ENCODE results near the gene DSCAM. TPM values are rescaled to one million over a fixed set of nuclear protein-coding genes. Genes with fewer than 3 reads are reported as not detected.

Gene DSCAM
- total RNA-seq, 1 donor from 2014 or later = not detected

DNA sequence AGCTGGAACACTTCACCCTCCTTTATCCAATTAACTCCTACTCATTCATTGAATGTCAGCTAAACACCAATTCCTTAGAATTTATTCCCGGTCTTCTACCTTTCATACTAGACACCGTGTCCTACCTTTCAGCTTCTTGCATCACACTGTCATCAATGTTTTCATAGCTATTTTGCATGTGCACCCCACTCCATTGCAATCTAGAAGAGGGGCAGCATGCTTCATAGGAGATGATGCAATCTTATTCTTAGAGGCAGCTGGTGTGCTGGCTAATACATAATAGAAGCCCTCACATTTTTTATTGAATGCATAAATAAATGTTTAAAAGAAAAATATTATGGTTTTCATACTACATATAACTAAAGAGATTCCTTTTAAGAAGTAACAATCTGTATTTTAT is 123.6 kb downstream of the DSCAM start:
- intact Hi-C loops (cut with DNase I) = no loop called here
- TF ChIP-seq, protein P1, sequence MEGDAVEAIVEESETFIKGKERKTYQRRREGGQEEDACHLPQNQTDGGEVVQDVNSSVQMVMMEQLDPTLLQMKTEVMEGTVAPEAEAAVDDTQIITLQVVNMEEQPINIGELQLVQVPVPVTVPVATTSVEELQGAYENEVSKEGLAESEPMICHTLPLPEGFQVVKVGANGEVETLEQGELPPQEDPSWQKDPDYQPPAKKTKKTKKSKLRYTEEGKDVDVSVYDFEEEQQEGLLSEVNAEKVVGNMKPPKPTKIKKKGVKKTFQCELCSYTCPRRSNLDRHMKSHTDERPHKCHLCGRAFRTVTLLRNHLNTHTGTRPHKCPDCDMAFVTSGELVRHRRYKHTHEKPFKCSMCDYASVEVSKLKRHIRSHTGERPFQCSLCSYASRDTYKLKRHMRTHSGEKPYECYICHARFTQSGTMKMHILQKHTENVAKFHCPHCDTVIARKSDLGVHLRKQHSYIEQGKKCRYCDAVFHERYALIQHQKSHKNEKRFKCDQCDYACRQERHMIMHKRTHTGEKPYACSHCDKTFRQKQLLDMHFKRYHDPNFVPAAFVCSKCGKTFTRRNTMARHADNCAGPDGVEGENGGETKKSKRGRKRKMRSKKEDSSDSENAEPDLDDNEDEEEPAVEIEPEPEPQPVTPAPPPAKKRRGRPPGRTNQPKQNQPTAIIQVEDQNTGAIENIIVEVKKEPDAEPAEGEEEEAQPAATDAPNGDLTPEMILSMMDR (IDR thresholded peaks at IDR 0.05) = no peak
- Histone ChIP-seq H3K27ac (no peak overlapping the region), H3K27me3 (no peaks in the 10 kb centered on the region), H3K36me3 (no peaks in the 10 kb centered on the region), H3K9me3 (no peaks in the 10 kb centered on the region), H3K4me3 (no peak overlapping the region), H3K4me1 (no peaks in the 10 kb centered on the region)
- no peak for DNase-seq (ENCODE audit: low spot score in 2 of 2)

DNA sequence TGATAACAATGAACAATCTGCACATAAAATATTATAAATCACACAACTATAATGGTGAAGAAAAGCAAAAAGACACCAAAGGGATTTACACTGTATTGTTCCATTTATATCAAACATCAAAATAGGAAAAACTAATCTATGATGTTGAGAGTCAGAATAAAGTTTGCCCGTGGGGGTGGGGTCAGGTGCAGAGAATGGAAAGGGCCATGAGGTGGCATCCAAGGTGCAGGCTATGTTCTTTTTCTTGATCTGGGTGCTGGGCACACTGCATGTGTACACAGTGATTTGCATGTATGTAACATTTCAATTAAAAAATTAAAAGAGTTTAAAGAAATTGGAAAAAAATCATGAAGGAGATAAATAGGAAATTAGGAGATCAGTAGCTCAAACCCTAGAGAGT is 127.3 kb downstream of the DSCAM start:
- Histone ChIP-seq H3K4me3 (no peak overlapping the region), H3K27ac (no peak overlapping the region), H3K27me3 (no peaks in the 10 kb centered on the region), H3K36me3 (no peaks in the 10 kb centered on the region), H3K9me3 (no peaks in the 10 kb centered on the region), H3K4me1 (no peaks in the 10 kb centered on the region)
- TF ChIP-seq, protein P1 (IDR thresholded peaks at IDR 0.05) = no peak
- intact Hi-C loops (cut with DNase I) = no loop called here
- no peak for DNase-seq (ENCODE audit: low spot score in 2 of 2)

DNA sequence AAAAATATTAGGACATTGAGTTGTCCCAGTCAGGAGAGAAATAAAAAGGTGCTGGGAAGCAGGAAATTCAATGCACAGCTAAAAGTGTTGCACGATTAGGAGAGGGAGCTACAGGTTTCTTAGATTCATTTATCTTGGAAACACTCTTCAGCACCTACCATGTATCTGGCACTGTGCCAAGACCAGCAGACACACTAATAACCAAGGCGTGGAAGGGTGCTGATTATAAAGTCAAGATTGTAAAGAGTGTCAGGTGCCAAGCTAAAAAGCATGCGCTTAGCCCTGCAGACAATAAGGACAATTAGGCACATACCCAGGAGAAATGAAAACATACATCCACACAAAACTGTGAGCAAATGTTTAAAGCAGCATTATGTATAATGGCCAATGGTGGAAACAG is 129.9 kb downstream of the DSCAM start:
- H3K36me3 ChIP-seq = no peaks in the 10 kb centered on the region
- TF ChIP-seq, protein P1 (IDR thresholded peaks at IDR 0.05) = no peak
- no peaks in the 10 kb centered on the region for H3K27me3 ChIP-seq
- no peaks in the 10 kb centered on the region for H3K4me1 ChIP-seq
- H3K27ac ChIP-seq = no peak overlapping the region
- no peaks in the 10 kb centered on the region for H3K9me3 ChIP-seq
- H3K4me3 ChIP-seq = no peak overlapping the region
- no peak for DNase-seq (ENCODE audit: low spot score in 2 of 2)
- intact Hi-C loops (cut with DNase I) = no loop called here

DNA sequence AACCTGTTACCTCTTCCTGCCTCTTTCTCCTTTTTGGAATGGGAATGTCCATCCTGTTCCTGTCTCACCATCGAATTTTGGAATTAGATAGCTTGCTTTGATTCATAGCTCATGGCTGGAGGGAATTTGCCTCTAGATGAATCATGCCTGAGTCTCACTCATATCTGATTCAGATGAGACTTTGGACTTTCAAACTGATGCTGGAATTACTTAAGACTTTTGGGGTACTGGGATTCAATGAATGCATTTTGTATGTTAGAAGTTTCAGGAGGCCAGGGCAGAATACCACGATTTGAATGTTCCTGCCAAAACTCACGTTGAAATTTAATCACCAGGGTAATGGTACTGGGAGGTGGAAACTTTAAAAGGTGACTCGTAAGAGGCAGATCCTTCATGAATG is 132.4 kb downstream of the DSCAM start:
- no peak for DNase-seq (ENCODE audit: low spot score in 2 of 2)
- no peaks in the 10 kb centered on the region for H3K4me1 ChIP-seq
- TF ChIP-seq, protein P1 (IDR thresholded peaks at IDR 0.05) = no peak
- H3K4me3 ChIP-seq = no peak overlapping the region
- intact Hi-C loops (cut with DNase I) = no loop called here
- no peaks in the 10 kb centered on the region for H3K36me3 ChIP-seq
- H3K27ac ChIP-seq = no peak overlapping the region
- H3K9me3 ChIP-seq = no peaks in the 10 kb centered on the region
- no peaks in the 10 kb centered on the region for H3K27me3 ChIP-seq

DNA sequence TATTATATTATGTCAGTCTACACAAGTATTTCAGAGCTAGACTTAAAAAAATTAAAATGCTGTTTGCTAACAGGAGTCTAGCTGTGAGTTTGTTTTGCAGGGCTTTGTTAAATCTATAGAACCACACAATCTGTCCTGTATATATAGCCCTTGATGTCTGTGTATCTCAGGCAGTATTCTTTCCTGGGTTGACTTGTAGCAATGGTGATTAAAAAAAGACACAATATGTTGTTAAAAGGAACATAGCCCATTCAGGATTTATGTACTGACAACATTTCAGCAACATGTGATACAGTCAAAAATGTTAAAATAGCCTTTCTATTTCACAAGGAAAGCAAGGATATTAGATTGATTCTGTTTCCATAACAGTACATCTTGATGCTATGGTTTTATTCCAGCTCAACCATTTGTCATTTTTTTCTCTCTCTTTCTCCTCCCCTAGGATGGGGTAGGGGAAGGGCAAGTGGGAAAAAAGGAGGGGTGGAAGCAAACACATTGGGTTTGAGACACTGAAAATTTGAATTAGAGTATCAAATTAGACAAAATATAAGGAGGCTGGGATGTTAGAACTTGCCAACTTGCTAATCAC is 139.2 kb downstream of the DSCAM start:
- intact Hi-C loops (cut with DNase I) = no loop called here
- Histone ChIP-seq H3K27me3 (no peaks in the 10 kb centered on the region), H3K9me3 (no peaks in the 10 kb centered on the region), H3K27ac (no peak overlapping the region), H3K4me1 (no peaks in the 10 kb centered on the region), H3K36me3 (no peaks in the 10 kb centered on the region), H3K4me3 (no peak overlapping the region)
- no peak for DNase-seq (ENCODE audit: low spot score in 2 of 2)
- TF ChIP-seq, protein P1 (IDR thresholded peaks at IDR 0.05) = no peak
